ENCODE data around the gene CD300LF.

GRCh38 chr17:74742153-74742515 lies 29.4 kb upstream of the CD300LF start:
- TF ChIP-seq, protein P1, sequence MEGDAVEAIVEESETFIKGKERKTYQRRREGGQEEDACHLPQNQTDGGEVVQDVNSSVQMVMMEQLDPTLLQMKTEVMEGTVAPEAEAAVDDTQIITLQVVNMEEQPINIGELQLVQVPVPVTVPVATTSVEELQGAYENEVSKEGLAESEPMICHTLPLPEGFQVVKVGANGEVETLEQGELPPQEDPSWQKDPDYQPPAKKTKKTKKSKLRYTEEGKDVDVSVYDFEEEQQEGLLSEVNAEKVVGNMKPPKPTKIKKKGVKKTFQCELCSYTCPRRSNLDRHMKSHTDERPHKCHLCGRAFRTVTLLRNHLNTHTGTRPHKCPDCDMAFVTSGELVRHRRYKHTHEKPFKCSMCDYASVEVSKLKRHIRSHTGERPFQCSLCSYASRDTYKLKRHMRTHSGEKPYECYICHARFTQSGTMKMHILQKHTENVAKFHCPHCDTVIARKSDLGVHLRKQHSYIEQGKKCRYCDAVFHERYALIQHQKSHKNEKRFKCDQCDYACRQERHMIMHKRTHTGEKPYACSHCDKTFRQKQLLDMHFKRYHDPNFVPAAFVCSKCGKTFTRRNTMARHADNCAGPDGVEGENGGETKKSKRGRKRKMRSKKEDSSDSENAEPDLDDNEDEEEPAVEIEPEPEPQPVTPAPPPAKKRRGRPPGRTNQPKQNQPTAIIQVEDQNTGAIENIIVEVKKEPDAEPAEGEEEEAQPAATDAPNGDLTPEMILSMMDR (IDR thresholded peaks at IDR 0.05 in 4 of 5, conservative IDR thresholded peaks at IDR 0.05 in 1 of 5), result no peak
- TF ChIP-seq POLR2A (IDR thresholded peaks at IDR 0.05), result no peak

All from gastrocnemius medialis (tissue), 4 donors.